Liver (tissue), 9 donors: Measurements from ENCODE around the gene LAMB4. TPM values are rescaled to one million over a fixed set of nuclear protein-coding genes. Genes with fewer than 3 reads are reported as not detected.

Experiments
- DNase-seq: peaks from one replicate; pipeline ENCODE4 v3.0.0-alpha.2; 2017; ENCODE audit warnings: low spot score
- H3K27ac ChIP-seq, 2 donors: one replicate each; pipeline ENCODE4 v1.7.0; 2013; ENCODE audit warnings: inconsistent platforms in 2 of 2, low read length in 2 of 2, control low read depth in 1 of 2, low read depth in 1 of 2, mild to moderate bottlenecking in 1 of 2
- H3K27me3 ChIP-seq, 4 donors: one replicate each; pipeline versions ENCODE4 v1.6.1 to v1.7.0; 2013; ENCODE audit warnings: low read length in 3 of 4, inconsistent platforms in 1 of 4, mild to moderate bottlenecking in 1 of 4, moderate library complexity in 1 of 4; ENCODE audit not compliant: control insufficient read depth in 4 of 4, insufficient read depth in 4 of 4
- H3K36me3 ChIP-seq, 4 donors: one replicate each; pipeline versions ENCODE4 v1.6.1 to v1.7.0; 2013; ENCODE audit warnings: low read length in 3 of 4, mild to moderate bottlenecking in 3 of 4, low read depth in 1 of 4, moderate library complexity in 1 of 4; ENCODE audit not compliant: control insufficient read depth in 4 of 4, insufficient read depth in 3 of 4
- H3K4me1 ChIP-seq, 4 donors: one replicate each; pipeline versions ENCODE4 v1.6.1 to v1.7.0; 2013; ENCODE audit warnings: low read length in 3 of 4, mild to moderate bottlenecking in 3 of 4, moderate library complexity in 1 of 4; ENCODE audit not compliant: control insufficient read depth in 4 of 4, insufficient read depth in 4 of 4
- H3K4me3 ChIP-seq, 3 donors: one replicate each; pipeline versions ENCODE4 v1.6.1 to v1.7.0; 2013; ENCODE audit warnings: low read length in 3 of 3, control low read depth in 1 of 3, low read depth in 1 of 3, mild to moderate bottlenecking in 1 of 3
- H3K9ac ChIP-seq, 2 donors: one replicate each; pipeline ENCODE4 v1.7.0; 2013; ENCODE audit warnings: low read length in 2 of 2, mild to moderate bottlenecking in 2 of 2, moderate library complexity in 2 of 2, control low read depth in 1 of 2, low read depth in 1 of 2
- H3K9me3 ChIP-seq, 4 donors: one replicate each; pipeline versions ENCODE4 v1.6.1 to v1.7.0; 2013; ENCODE audit warnings: low read length in 3 of 4; ENCODE audit not compliant: control insufficient read depth in 4 of 4
- EGR1 ChIP-seq, 2 donors: IDR thresholded peaks; 2 replicates each; pipeline ENCODE4 v1.6.1; 2016 to 2018; ENCODE audit warnings: antibody characterized with exemption in 2 of 2, low read depth in 2 of 2
- FOXA1 ChIP-seq: IDR thresholded peaks from 2 replicates; pipeline ENCODE4 v1.6.1; 2016; ENCODE audit warnings: antibody characterized with exemption
- FOXA2 ChIP-seq: IDR thresholded peaks from 2 replicates; pipeline ENCODE4 v1.6.1; 2016; ENCODE audit warnings: antibody characterized with exemption
- GABPA ChIP-seq, 2 donors: IDR thresholded peaks in 1 of 2; conservative IDR thresholded peaks in 1 of 2; 2 replicates each; pipeline ENCODE4 v1.6.1; 2016; ENCODE audit warnings: antibody characterized with exemption in 2 of 2, mild to moderate bottlenecking in 1 of 2, moderate library complexity in 1 of 2
- HNF4A ChIP-seq, 2 donors: conservative IDR thresholded peaks; 2 replicates each; pipeline ENCODE4 v1.6.1; 2016; ENCODE audit warnings: antibody characterized with exemption in 2 of 2, mild to moderate bottlenecking in 2 of 2
- HNF4G ChIP-seq: IDR thresholded peaks from 2 replicates; pipeline ENCODE4 v1.6.1; 2016; ENCODE audit warnings: antibody characterized with exemption
- JUND ChIP-seq, 2 donors: IDR thresholded peaks; 2 replicates each; pipeline ENCODE4 v1.6.1; 2016; ENCODE audit warnings: antibody characterized with exemption in 2 of 2
- NR2F2 ChIP-seq: IDR thresholded peaks from 2 replicates; pipeline ENCODE4 v1.6.1; 2016; ENCODE audit warnings: antibody characterized with exemption
- RAD21 ChIP-seq, 2 donors: IDR thresholded peaks; 2 replicates each; pipeline ENCODE4 v1.6.1; 2016; ENCODE audit warnings: antibody characterized with exemption in 2 of 2, mild to moderate bottlenecking in 2 of 2
- RXRA ChIP-seq, 2 donors: IDR thresholded peaks; 2 replicates each; pipeline ENCODE4 v1.6.1; 2017 to 2018; ENCODE audit warnings: antibody characterized with exemption in 2 of 2, mild to moderate bottlenecking in 1 of 2
- SP1 ChIP-seq: IDR thresholded peaks from 2 replicates; pipeline ENCODE4 v1.6.1; 2018; ENCODE audit warnings: antibody characterized with exemption, mild to moderate bottlenecking
- TAF1 ChIP-seq: conservative IDR thresholded peaks from 2 replicates; pipeline ENCODE4 v1.6.1; 2016; ENCODE audit warnings: antibody characterized with exemption, mild to moderate bottlenecking
- YY1 ChIP-seq: IDR thresholded peaks from 2 replicates; pipeline ENCODE4 v1.6.1; 2016; ENCODE audit warnings: antibody characterized with exemption, mild to moderate bottlenecking
- ZBTB33 ChIP-seq: IDR thresholded peaks from 2 replicates; pipeline ENCODE4 v1.6.1; 2016; ENCODE audit warnings: antibody characterized with exemption
- WGBS: extraction: QIAGEN DNeasy Blood & Tissue Kit; methylation state at CpG from one replicate; pipeline ENCODE4 v1.1.7; 2013; 5-methylcytosine and 5-hydroxymethylcytosine counted together
- polyA plus RNA-seq, 2 donors: library from polyadenylated mRNA; stranded (reverse) in 1 of 2; unstranded in 1 of 2; fragments of 200-250 nt in 1 of 2; fragments of >200 nt in 1 of 2; fragmentation: Nextera tagmentation in 1 of 2; extraction: Ambion mirVana in 1 of 2; gene quantifications; one replicate each; pipeline versions ENCODE4 v1.2.1 to v1.2.3, GENCODE V29; 2013 to 2015
- total RNA-seq, 2 donors: library from RNA; depleted of rRNA; stranded (reverse); fragments of >200 nt; gene quantifications; one replicate each; pipeline ENCODE4 v1.2.3, GENCODE V29; 2014
- TF ChIP-seq, protein P1 (sequence below): fragments of 150-350 bp; IDR thresholded peaks from 2 replicates; pipeline ENCODE4 v1.5.1; 2017; ENCODE audit warnings: improper control_type of control experiment, low read depth, low read length; ENCODE audit not compliant: missing input control
- TF ChIP-seq, protein P2 (sequence below): IDR thresholded peaks from 2 replicates; pipeline ENCODE4 v1.6.1; 2016; ENCODE audit warnings: antibody characterized with exemption
- TF ChIP-seq, protein P3 (sequence below): IDR thresholded peaks from 2 replicates; pipeline ENCODE4 v1.6.1; 2016; ENCODE audit warnings: antibody characterized with exemption
- TF ChIP-seq, protein P4 (sequence below): IDR thresholded peaks from 2 replicates; pipeline ENCODE4 v1.6.1; 2016; ENCODE audit warnings: antibody characterized with exemption, mild to moderate bottlenecking
- donor health status: healthy.
- donor health status: healthy.
- donor health status: healthy.
- donor health status: healthy.
- donor health status: healthy.

LAMB4 gene
- total and polyA plus RNA-seq, 4 donors = under 0.01 to 0.03 TPM; not detected in 2

DNA sequence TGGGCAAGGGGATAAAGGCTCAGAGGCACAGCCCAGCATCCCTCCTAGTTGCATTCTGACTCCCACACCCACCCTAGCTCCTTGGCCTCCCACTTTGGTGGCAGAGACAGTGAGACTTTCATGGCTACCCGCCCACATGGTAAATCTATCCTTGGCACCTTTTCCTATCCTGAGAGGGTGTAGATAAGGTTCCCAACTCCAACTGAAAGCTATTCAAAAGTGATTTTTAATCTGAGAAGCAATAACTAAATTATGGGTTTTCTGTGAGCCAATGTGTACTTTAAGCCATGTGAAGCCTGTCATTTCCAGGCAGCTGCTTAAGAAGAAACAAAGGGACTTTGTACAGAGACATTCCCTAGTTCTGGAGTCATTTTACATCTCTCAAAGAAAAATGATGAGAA is 136.3 kb downstream of the LAMB4 start:
- no peak for DNase-seq
- TF ChIP-seq, protein P1, sequence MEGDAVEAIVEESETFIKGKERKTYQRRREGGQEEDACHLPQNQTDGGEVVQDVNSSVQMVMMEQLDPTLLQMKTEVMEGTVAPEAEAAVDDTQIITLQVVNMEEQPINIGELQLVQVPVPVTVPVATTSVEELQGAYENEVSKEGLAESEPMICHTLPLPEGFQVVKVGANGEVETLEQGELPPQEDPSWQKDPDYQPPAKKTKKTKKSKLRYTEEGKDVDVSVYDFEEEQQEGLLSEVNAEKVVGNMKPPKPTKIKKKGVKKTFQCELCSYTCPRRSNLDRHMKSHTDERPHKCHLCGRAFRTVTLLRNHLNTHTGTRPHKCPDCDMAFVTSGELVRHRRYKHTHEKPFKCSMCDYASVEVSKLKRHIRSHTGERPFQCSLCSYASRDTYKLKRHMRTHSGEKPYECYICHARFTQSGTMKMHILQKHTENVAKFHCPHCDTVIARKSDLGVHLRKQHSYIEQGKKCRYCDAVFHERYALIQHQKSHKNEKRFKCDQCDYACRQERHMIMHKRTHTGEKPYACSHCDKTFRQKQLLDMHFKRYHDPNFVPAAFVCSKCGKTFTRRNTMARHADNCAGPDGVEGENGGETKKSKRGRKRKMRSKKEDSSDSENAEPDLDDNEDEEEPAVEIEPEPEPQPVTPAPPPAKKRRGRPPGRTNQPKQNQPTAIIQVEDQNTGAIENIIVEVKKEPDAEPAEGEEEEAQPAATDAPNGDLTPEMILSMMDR = no peak
- TF ChIP-seq HNF4A (conservative IDR thresholded peaks at IDR 0.05) (no peak), SP1 (no peak), NR2F2 (no peak), EGR1 (IDR thresholded peaks at IDR 0.05; ENCODE audit: low read depth in 2 of 2) (no peak), GABPA (IDR thresholded peaks at IDR 0.05 in 1 of 2, conservative IDR thresholded peaks at IDR 0.05 in 1 of 2) (no peak), FOXA2 (no peak)
- TF ChIP-seq, protein P2, sequence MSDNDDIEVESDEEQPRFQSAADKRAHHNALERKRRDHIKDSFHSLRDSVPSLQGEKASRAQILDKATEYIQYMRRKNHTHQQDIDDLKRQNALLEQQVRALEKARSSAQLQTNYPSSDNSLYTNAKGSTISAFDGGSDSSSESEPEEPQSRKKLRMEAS = no peak
- Histone ChIP-seq H3K4me1 (no peaks in the 10 kb centered on the region), H3K4me3 (no peak overlapping the region), H3K9me3 (no peaks in the 10 kb centered on the region), H3K9ac (no peak overlapping the region), H3K27ac (no peak overlapping the region), H3K36me3 (no peaks in the 10 kb centered on the region), H3K27me3 (peaks cover 0 to 2% (median 0%) of the 10 kb centered on the region in 4 donors)
- WGBS = 88% methylated on average over 1 of the region's 1 CpG

- no peak for DNase-seq
- Histone ChIP-seq H3K27ac (no peak overlapping the region), H3K9me3 (no peaks in the 10 kb centered on the region), H3K4me3 (no peak overlapping the region), H3K9ac (no peak overlapping the region), H3K27me3 (no peaks in the 10 kb centered on the region), H3K4me1 (no peaks in the 10 kb centered on the region), H3K36me3 (no peaks in the 10 kb centered on the region)
- TF ChIP-seq, protein P3, sequence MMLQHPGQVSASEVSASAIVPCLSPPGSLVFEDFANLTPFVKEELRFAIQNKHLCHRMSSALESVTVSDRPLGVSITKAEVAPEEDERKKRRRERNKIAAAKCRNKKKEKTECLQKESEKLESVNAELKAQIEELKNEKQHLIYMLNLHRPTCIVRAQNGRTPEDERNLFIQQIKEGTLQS = no peak
- TF ChIP-seq, protein P2 = no peak
- TF ChIP-seq FOXA1 = no peak
- no peak for TF ChIP-seq RAD21 (IDR thresholded peaks at IDR 0.05)
- TF ChIP-seq GABPA (IDR thresholded peaks at IDR 0.05 in 1 of 2, conservative IDR thresholded peaks at IDR 0.05 in 1 of 2) = no peak
- no peak for TF ChIP-seq FOXA2
- TF ChIP-seq EGR1 (IDR thresholded peaks at IDR 0.05; ENCODE audit: low read depth in 2 of 2) = no peak
- TF ChIP-seq HNF4A (conservative IDR thresholded peaks at IDR 0.05) = no peak
- TF ChIP-seq, protein P1 = no peak
- no peak for TF ChIP-seq RXRA (IDR thresholded peaks at IDR 0.05)
- TF ChIP-seq, protein P4, sequence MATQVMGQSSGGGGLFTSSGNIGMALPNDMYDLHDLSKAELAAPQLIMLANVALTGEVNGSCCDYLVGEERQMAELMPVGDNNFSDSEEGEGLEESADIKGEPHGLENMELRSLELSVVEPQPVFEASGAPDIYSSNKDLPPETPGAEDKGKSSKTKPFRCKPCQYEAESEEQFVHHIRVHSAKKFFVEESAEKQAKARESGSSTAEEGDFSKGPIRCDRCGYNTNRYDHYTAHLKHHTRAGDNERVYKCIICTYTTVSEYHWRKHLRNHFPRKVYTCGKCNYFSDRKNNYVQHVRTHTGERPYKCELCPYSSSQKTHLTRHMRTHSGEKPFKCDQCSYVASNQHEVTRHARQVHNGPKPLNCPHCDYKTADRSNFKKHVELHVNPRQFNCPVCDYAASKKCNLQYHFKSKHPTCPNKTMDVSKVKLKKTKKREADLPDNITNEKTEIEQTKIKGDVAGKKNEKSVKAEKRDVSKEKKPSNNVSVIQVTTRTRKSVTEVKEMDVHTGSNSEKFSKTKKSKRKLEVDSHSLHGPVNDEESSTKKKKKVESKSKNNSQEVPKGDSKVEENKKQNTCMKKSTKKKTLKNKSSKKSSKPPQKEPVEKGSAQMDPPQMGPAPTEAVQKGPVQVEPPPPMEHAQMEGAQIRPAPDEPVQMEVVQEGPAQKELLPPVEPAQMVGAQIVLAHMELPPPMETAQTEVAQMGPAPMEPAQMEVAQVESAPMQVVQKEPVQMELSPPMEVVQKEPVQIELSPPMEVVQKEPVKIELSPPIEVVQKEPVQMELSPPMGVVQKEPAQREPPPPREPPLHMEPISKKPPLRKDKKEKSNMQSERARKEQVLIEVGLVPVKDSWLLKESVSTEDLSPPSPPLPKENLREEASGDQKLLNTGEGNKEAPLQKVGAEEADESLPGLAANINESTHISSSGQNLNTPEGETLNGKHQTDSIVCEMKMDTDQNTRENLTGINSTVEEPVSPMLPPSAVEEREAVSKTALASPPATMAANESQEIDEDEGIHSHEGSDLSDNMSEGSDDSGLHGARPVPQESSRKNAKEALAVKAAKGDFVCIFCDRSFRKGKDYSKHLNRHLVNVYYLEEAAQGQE = no peak
- TF ChIP-seq TAF1 = no peak
- no peak for TF ChIP-seq ZBTB33
- no peak for TF ChIP-seq SP1
- TF ChIP-seq HNF4G = no peak
- TF ChIP-seq JUND (IDR thresholded peaks at IDR 0.05) = no peak
- TF ChIP-seq YY1 = no peak
- TF ChIP-seq NR2F2 = no peak
- 88% methylated on average over 9 of the region's 9 CpGs for WGBS
Observed at GRCh38 chr7:107989618-107990373, 140.4 kb downstream of the LAMB4 start.
